Keratinocyte (primary cell): ENCODE data around the gene MAP7D1. TPM values are rescaled to one million over a fixed set of nuclear protein-coding genes. Genes with fewer than 3 reads are reported as not detected.

Experiments
- DNase-seq: peaks from one replicate; pipeline ENCODE4 v3.0.0-alpha.2; 2011; ENCODE audit warnings: low read depth, missing footprints, low spot score
- FAIRE-seq: peaks from 2 replicates; lab custom pipeline; 2011; peaks lifted over from hg19 to GRCh38; lab: Jason Lieb, UNC
- H2AFZ ChIP-seq: 2 replicates; pipeline ENCODE4 v1.6.0; 2012; ENCODE audit warnings: low read length, control low read depth, inconsistent platforms; ENCODE audit not compliant: control insufficient read depth
- H3K27ac ChIP-seq: 2 replicates; pipeline ENCODE4 v1.5.1; 2011; ENCODE audit warnings: low read length; ENCODE audit not compliant: control insufficient read depth, insufficient read depth
- H3K27me3 ChIP-seq: 3 replicates; pipeline ENCODE4 v1.6.0; 2011; ENCODE audit warnings: low read length; ENCODE audit not compliant: control insufficient read depth, insufficient read depth; ENCODE audit errors: extremely low read depth
- H3K36me3 ChIP-seq, 2 experiments: 2 replicates in 1 of 2; 3 replicates in 1 of 2; pipeline ENCODE4 v1.5.1; 2011; ENCODE audit warnings: low read length in 2 of 2, mild to moderate bottlenecking in 1 of 2; ENCODE audit not compliant: control insufficient read depth in 2 of 2, insufficient read depth in 2 of 2; ENCODE audit errors: extremely low read depth in 1 of 2
- H3K4me1 ChIP-seq: 3 replicates; pipeline ENCODE4 v1.5.1; 2011; ENCODE audit warnings: low read length; ENCODE audit not compliant: control insufficient read depth, insufficient read depth; ENCODE audit errors: extremely low read depth
- H3K4me2 ChIP-seq: 3 replicates; pipeline ENCODE4 v1.6.0; 2011; ENCODE audit warnings: low read depth, low read length; ENCODE audit not compliant: control insufficient read depth, insufficient read depth; ENCODE audit errors: extremely low read depth
- H3K4me3 ChIP-seq, 3 experiments: fragments of 200-600 bp in 1 of 3; sonication (generic) in 1 of 3; 2 replicates in 2 of 3; 3 replicates in 1 of 3; pipeline ENCODE4 v1.5.1; 2011 to 2016; ENCODE audit warnings: low read length in 3 of 3, mild to moderate bottlenecking in 3 of 3, control low read depth in 2 of 3, inconsistent platforms in 1 of 3, low read depth in 1 of 3, mixed read lengths in 1 of 3, mixed run types in 1 of 3, moderate library complexity in 1 of 3; ENCODE audit not compliant: control insufficient read depth in 2 of 3, insufficient read depth in 2 of 3; ENCODE audit errors: extremely low read depth in 1 of 3
- H3K79me2 ChIP-seq: 2 replicates; pipeline ENCODE4 v1.6.0; 2012; ENCODE audit warnings: low read length; ENCODE audit not compliant: control insufficient read depth, insufficient read depth
- H3K9ac ChIP-seq: 3 replicates; pipeline ENCODE4 v1.6.0; 2011; ENCODE audit warnings: low read length; ENCODE audit not compliant: control insufficient read depth, insufficient read depth; ENCODE audit errors: extremely low read depth
- H3K9me1 ChIP-seq: 3 replicates; pipeline ENCODE4 v1.6.0; 2011; ENCODE audit warnings: low read length; ENCODE audit not compliant: control insufficient read depth, insufficient read depth; ENCODE audit errors: extremely low read depth
- H3K9me3 ChIP-seq: 2 replicates; pipeline ENCODE4 v1.5.1; 2012; ENCODE audit warnings: low read depth, low read length; ENCODE audit not compliant: control insufficient read depth
- H4K20me1 ChIP-seq: 3 replicates; pipeline ENCODE4 v1.6.0; 2011; ENCODE audit warnings: low read length; ENCODE audit not compliant: control insufficient read depth, insufficient read depth; ENCODE audit errors: extremely low read depth
- EZH2 ChIP-seq: IDR thresholded peaks from one replicate; pipeline ENCODE4 v1.6.1; 2012; ENCODE audit warnings: inconsistent platforms, mild to moderate bottlenecking, low read length, moderate library complexity
- dilution Hi-C: fragments of 300-500 bp; cut with MboI; formaldehyde crosslinking; loops from one replicate; pipeline ENCODE4 v1.7.0; 2020; ENCODE audit warnings: low sequenced_read_pairs; ENCODE audit not compliant: extremely low pct_ligation_motif_present
- polyA plus RNA-seq, 5 experiments: library from polyadenylated mRNA; depleted of rRNA in 3 of 5; stranded (reverse) in 3 of 5; stranded (forward) in 1 of 5; unstranded in 1 of 5; fragments of >200 nt; gene quantifications; 1 replicate in 1 of 5; 2 replicates in 3 of 5; 3 replicates in 1 of 5; pipeline versions ENCODE4 v1.2.1 to v1.2.3, GENCODE V29; 2011 to 2012; ENCODE audit warnings: missing spikeins in 2 of 5, low read depth in 1 of 5, low replicate concordance in 1 of 5
- TF ChIP-seq, protein P1 (sequence below), 3 experiments: IDR thresholded peaks in 1 of 3; conservative IDR thresholded peaks in 1 of 3; optimal IDR thresholded peaks in 1 of 3; 2 replicates in 2 of 3; 3 replicates in 1 of 3; pipeline versions ENCODE3 to v1.5.1; 2011; ENCODE audit warnings: low read length in 3 of 3, mild to moderate bottlenecking in 3 of 3, moderate library complexity in 2 of 3, control low read depth in 1 of 3, inconsistent platforms in 1 of 3; ENCODE audit not compliant: insufficient read depth in 2 of 3; ENCODE audit errors: extremely low read depth in 1 of 3

The MAP7D1 gene
- polyA plus RNA-seq, 1 donor (not counting 4 experiments of a cell fraction or from before 2014, with no cell fraction given) = 75.0 TPM

GRCh38 chr1:36174713-36175112 is 18.8 kb downstream of the MAP7D1 start:
- no peak overlapping the region for H3K4me3 ChIP-seq
- peaks cover 8% of the 10 kb centered on the region for H4K20me1 ChIP-seq
- H3K4me2 ChIP-seq = no peak overlapping the region
- no peak overlapping the region for H2AFZ ChIP-seq
- H3K79me2 ChIP-seq = peaks cover 59% of the 10 kb centered on the region
- peaks cover 58% of the 10 kb centered on the region for H3K4me1 ChIP-seq
- TF ChIP-seq, protein P1, sequence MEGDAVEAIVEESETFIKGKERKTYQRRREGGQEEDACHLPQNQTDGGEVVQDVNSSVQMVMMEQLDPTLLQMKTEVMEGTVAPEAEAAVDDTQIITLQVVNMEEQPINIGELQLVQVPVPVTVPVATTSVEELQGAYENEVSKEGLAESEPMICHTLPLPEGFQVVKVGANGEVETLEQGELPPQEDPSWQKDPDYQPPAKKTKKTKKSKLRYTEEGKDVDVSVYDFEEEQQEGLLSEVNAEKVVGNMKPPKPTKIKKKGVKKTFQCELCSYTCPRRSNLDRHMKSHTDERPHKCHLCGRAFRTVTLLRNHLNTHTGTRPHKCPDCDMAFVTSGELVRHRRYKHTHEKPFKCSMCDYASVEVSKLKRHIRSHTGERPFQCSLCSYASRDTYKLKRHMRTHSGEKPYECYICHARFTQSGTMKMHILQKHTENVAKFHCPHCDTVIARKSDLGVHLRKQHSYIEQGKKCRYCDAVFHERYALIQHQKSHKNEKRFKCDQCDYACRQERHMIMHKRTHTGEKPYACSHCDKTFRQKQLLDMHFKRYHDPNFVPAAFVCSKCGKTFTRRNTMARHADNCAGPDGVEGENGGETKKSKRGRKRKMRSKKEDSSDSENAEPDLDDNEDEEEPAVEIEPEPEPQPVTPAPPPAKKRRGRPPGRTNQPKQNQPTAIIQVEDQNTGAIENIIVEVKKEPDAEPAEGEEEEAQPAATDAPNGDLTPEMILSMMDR (optimal IDR thresholded peaks at IDR 0.05 in 1 of 3, IDR thresholded peaks at IDR 0.05 in 1 of 3, conservative IDR thresholded peaks at IDR 0.05 in 1 of 3; ENCODE audit: extremely low read depth in 1 of 3, insufficient read depth in 2 of 3, low read length in 3 of 3) = no peak
- no peak for TF ChIP-seq EZH2
- dilution Hi-C loops = no loop called here
- peak overlapping the region; percentile 12 for H3K9ac ChIP-seq
- H3K27ac ChIP-seq = peak overlapping the region; percentile 55
- FAIRE-seq (no peak), DNase-seq (no peak)
- no peaks in the 10 kb centered on the region for H3K27me3 ChIP-seq
- H3K9me3 ChIP-seq = no peaks in the 10 kb centered on the region
- peaks cover 50 to 61% of the 10 kb centered on the region in 2 experiments for H3K36me3 ChIP-seq
- no peaks in the 10 kb centered on the region for H3K9me1 ChIP-seq

- no peak overlapping the region for H3K4me3 ChIP-seq
- H3K27ac ChIP-seq = peak overlapping the region; percentile 55
- TF ChIP-seq, protein P1 (optimal IDR thresholded peaks at IDR 0.05 in 1 of 3, IDR thresholded peaks at IDR 0.05 in 1 of 3, conservative IDR thresholded peaks at IDR 0.05 in 1 of 3; ENCODE audit: extremely low read depth in 1 of 3, insufficient read depth in 2 of 3, low read length in 3 of 3) = no peak
- TF ChIP-seq EZH2 = no peak
- peaks cover 57% of the 10 kb centered on the region for H3K79me2 ChIP-seq
- peaks cover 51% of the 10 kb centered on the region for H3K4me1 ChIP-seq
- peaks cover 51 to 65% of the 10 kb centered on the region in 2 experiments for H3K36me3 ChIP-seq
- H3K9me1 ChIP-seq = no peaks in the 10 kb centered on the region
- dilution Hi-C loops = no loop called here
- FAIRE-seq = no peak
- H3K9me3 ChIP-seq = no peaks in the 10 kb centered on the region
- peaks cover 12% of the 10 kb centered on the region for H4K20me1 ChIP-seq
- DNase-seq = no peak
- no peak overlapping the region for H2AFZ ChIP-seq
- peak overlapping the region; percentile 13 for H3K9ac ChIP-seq
- H3K27me3 ChIP-seq = no peaks in the 10 kb centered on the region
- H3K4me2 ChIP-seq = no peak overlapping the region
These were observed 19.5 kb downstream of the MAP7D1 start for GRCh38 chr1:36175137-36176095.
